ENCODE data around the gene F7. TPM values are rescaled to one million over a fixed set of nuclear protein-coding genes. Genes with fewer than 3 reads are reported as not detected.

Gene F7
- total and polyA plus RNA-seq, 9 of the 15 experiments (the other 6 are each of a cell fraction or from before 2014, with no cell fraction given) = not detected

DNA sequence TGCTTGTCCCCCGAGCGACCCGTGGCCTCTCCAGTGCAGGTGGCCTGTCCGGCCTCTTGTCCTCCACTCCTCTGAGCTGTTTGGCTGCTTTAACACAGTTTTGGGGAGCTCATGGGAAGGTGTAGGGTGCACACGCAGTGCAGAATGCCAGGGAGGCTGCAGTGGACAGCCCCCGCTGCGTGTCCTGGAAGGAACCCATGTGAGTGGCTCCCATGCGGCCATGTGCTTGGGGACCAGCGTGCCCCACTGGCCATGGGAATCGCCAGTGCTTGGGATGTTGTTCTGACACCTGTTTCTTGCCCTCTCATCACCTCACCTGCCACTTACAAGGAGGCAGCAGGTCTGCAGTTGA, 22.6 kb upstream of the F7 start (continued):
- TF ChIP-seq, protein P1, sequence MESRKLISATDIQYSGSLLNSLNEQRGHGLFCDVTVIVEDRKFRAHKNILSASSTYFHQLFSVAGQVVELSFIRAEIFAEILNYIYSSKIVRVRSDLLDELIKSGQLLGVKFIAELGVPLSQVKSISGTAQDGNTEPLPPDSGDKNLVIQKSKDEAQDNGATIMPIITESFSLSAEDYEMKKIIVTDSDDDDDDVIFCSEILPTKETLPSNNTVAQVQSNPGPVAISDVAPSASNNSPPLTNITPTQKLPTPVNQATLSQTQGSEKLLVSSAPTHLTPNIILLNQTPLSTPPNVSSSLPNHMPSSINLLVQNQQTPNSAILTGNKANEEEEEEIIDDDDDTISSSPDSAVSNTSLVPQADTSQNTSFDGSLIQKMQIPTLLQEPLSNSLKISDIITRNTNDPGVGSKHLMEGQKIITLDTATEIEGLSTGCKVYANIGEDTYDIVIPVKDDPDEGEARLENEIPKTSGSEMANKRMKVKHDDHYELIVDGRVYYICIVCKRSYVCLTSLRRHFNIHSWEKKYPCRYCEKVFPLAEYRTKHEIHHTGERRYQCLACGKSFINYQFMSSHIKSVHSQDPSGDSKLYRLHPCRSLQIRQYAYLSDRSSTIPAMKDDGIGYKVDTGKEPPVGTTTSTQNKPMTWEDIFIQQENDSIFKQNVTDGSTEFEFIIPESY (CRISPR knock-in tag; IDR thresholded peaks at IDR 0.05) = no peak
- no peak for TF ChIP-seq MYC (IDR thresholded peaks at IDR 0.05; ENCODE audit: low read depth, low read length)
- no peak for TF ChIP-seq MYC (CRISPR knock-in tag; IDR thresholded peaks at IDR 0.05; ENCODE audit: borderline replicate concordance, low read depth)
- no peak for TF ChIP-seq ZNF408 (CRISPR knock-in tag; IDR thresholded peaks at IDR 0.05; ENCODE audit: low read depth)
- no peak for TF ChIP-seq ELF4 (CRISPR knock-in tag; IDR thresholded peaks at IDR 0.05)
- no peak for TF ChIP-seq ZNF707 (CRISPR knock-in tag; conservative IDR thresholded peaks at IDR 0.05)
- TF ChIP-seq, protein P2, sequence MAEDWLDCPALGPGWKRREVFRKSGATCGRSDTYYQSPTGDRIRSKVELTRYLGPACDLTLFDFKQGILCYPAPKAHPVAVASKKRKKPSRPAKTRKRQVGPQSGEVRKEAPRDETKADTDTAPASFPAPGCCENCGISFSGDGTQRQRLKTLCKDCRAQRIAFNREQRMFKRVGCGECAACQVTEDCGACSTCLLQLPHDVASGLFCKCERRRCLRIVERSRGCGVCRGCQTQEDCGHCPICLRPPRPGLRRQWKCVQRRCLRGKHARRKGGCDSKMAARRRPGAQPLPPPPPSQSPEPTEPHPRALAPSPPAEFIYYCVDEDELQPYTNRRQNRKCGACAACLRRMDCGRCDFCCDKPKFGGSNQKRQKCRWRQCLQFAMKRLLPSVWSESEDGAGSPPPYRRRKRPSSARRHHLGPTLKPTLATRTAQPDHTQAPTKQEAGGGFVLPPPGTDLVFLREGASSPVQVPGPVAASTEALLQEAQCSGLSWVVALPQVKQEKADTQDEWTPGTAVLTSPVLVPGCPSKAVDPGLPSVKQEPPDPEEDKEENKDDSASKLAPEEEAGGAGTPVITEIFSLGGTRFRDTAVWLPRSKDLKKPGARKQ (CRISPR knock-in tag; IDR thresholded peaks at IDR 0.05) = no peak
- no peak for TF ChIP-seq PHB2 (IDR thresholded peaks at IDR 0.05; ENCODE audit: low read depth)
- TF ChIP-seq, protein P3, sequence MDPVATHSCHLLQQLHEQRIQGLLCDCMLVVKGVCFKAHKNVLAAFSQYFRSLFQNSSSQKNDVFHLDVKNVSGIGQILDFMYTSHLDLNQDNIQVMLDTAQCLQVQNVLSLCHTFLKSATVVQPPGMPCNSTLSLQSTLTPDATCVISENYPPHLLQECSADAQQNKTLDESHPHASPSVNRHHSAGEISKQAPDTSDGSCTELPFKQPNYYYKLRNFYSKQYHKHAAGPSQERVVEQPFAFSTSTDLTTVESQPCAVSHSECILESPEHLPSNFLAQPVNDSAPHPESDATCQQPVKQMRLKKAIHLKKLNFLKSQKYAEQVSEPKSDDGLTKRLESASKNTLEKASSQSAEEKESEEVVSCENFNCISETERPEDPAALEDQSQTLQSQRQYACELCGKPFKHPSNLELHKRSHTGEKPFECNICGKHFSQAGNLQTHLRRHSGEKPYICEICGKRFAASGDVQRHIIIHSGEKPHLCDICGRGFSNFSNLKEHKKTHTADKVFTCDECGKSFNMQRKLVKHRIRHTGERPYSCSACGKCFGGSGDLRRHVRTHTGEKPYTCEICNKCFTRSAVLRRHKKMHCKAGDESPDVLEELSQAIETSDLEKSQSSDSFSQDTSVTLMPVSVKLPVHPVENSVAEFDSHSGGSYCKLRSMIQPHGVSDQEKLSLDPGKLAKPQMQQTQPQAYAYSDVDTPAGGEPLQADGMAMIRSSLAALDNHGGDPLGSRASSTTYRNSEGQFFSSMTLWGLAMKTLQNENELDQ (CRISPR knock-in tag; IDR thresholded peaks at IDR 0.05; ENCODE audit: borderline replicate concordance) = no peak
- no peak for TF ChIP-seq TRIM28 (IDR thresholded peaks at IDR 0.05)
- TF ChIP-seq, protein P4, sequence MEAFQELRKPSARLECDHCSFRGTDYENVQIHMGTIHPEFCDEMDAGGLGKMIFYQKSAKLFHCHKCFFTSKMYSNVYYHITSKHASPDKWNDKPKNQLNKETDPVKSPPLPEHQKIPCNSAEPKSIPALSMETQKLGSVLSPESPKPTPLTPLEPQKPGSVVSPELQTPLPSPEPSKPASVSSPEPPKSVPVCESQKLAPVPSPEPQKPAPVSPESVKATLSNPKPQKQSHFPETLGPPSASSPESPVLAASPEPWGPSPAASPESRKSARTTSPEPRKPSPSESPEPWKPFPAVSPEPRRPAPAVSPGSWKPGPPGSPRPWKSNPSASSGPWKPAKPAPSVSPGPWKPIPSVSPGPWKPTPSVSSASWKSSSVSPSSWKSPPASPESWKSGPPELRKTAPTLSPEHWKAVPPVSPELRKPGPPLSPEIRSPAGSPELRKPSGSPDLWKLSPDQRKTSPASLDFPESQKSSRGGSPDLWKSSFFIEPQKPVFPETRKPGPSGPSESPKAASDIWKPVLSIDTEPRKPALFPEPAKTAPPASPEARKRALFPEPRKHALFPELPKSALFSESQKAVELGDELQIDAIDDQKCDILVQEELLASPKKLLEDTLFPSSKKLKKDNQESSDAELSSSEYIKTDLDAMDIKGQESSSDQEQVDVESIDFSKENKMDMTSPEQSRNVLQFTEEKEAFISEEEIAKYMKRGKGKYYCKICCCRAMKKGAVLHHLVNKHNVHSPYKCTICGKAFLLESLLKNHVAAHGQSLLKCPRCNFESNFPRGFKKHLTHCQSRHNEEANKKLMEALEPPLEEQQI (IDR thresholded peaks at IDR 0.05) = no peak
